GM23248 (cell line): Measurements from ENCODE around the gene HINT3. TPM values are rescaled to one million over a fixed set of nuclear protein-coding genes. Genes with fewer than 3 reads are reported as not detected.
"Not testable (repeated sequence)": the region's sequence is repeated elsewhere in the genome, so short reads cannot be mapped to it uniquely, and the experiment has no call there.

ENCODE experiments used
- DNase-seq: peaks from one replicate; pipeline ENCODE4 v3.0.0-alpha.2; 2015
- H2AFZ ChIP-seq: fragments of 200-600 bp; sonication (generic); 2 replicates; pipeline ENCODE4 v1.6.1; 2016; ENCODE audit warnings: antibody characterized with exemption
- H3F3A ChIP-seq: fragments of 200-600 bp; sonication (generic); 2 replicates; pipeline ENCODE4 v1.6.1; 2016; ENCODE audit warnings: mild to moderate bottlenecking, antibody characterized with exemption, mixed run types; ENCODE audit not compliant: insufficient read depth
- H3K27ac ChIP-seq: fragments of 200-600 bp; sonication (generic); 2 replicates; pipeline ENCODE4 v1.5.1; 2016; ENCODE audit warnings: mild to moderate bottlenecking
- H3K27me3 ChIP-seq: fragments of 200-600 bp; sonication (generic); replicated peaks from 2 replicates; pipeline ENCODE4 v1.6.1; 2016; ENCODE audit warnings: mild to moderate bottlenecking; ENCODE audit not compliant: insufficient read depth
- H3K36me3 ChIP-seq: fragments of 200-600 bp; sonication (generic); 2 replicates; pipeline ENCODE4 v1.6.1; 2016; ENCODE audit warnings: low read depth, mild to moderate bottlenecking
- H3K4me1 ChIP-seq: fragments of 200-600 bp; sonication (generic); 2 replicates; pipeline ENCODE4 v1.6.1; 2016; ENCODE audit warnings: mild to moderate bottlenecking; ENCODE audit not compliant: insufficient read depth
- H3K4me2 ChIP-seq: fragments of 200-600 bp; sonication (generic); one replicate; pipeline ENCODE4 v1.6.1; 2016; ENCODE audit warnings: mild to moderate bottlenecking; ENCODE audit not compliant: unreplicated experiment
- H3K4me3 ChIP-seq: fragments of 200-600 bp; sonication (generic); 2 replicates; pipeline ENCODE4 v1.5.1; 2016; ENCODE audit warnings: mild to moderate bottlenecking
- H3K79me2 ChIP-seq: fragments of 200-600 bp; sonication (generic); 2 replicates; pipeline ENCODE4 v1.6.1; 2016; ENCODE audit warnings: mild to moderate bottlenecking; ENCODE audit not compliant: insufficient read depth
- H3K9ac ChIP-seq: fragments of 200-600 bp; sonication (generic); 2 replicates; pipeline ENCODE4 v1.6.1; 2016; ENCODE audit warnings: mild to moderate bottlenecking
- H3K9me2 ChIP-seq: fragments of 200-600 bp; sonication (generic); 2 replicates; pipeline ENCODE4 v1.6.1; 2016; ENCODE audit warnings: mixed run types, mild to moderate bottlenecking, moderate library complexity; ENCODE audit not compliant: insufficient read depth
- H3K9me3 ChIP-seq: fragments of 200-600 bp; sonication (generic); one replicate; pipeline ENCODE4 v1.6.1; 2017; ENCODE audit warnings: low read depth
- H4K20me1 ChIP-seq: fragments of 200-600 bp; sonication (generic); 2 replicates; pipeline ENCODE4 v1.6.0; 2016; ENCODE audit not compliant: insufficient read depth
- EZH2 ChIP-seq: fragments of 200-600 bp; sonication (generic); IDR thresholded peaks from 2 replicates; pipeline ENCODE4 v1.6.1; 2018; ENCODE audit warnings: antibody characterized with exemption, mild to moderate bottlenecking; ENCODE audit not compliant: insufficient read depth, poor library complexity, severe bottlenecking
- EZH2phosphoT487 ChIP-seq: fragments of 200-600 bp; sonication (generic); IDR thresholded peaks from 2 replicates; pipeline ENCODE4 v1.6.1; 2018; ENCODE audit warnings: antibody characterized with exemption, moderate library complexity, mild to moderate bottlenecking, low read depth; ENCODE audit not compliant: insufficient read depth
- WGBS, 2 experiments: methylation state at CpG; one replicate each; pipeline ENCODE4 v1.1.6; 2015 to 2017; ENCODE audit warnings: low lambda C conversion rate in 2 of 2, low coverage in 1 of 2; ENCODE audit errors: missing lambda C conversion rate in 2 of 2; 5-methylcytosine and 5-hydroxymethylcytosine counted together
- in situ Hi-C: fragments of 300-500 bp; cut with MboI; formaldehyde crosslinking; loops from 2 replicates; pipeline ENCODE4 v1.15.0; 2020
- polyA plus RNA-seq: library from polyadenylated mRNA; unstranded; fragments of >200 nt; fragmentation: Nextera tagmentation; extraction: Ambion mirVana; gene quantifications from 2 replicates; pipeline ENCODE4 v1.2.1, GENCODE V29; 2016
- total RNA-seq: library from RNA; depleted of rRNA; stranded (reverse); fragments of >200 nt; shearing (Covaris generic); gene quantifications from 2 replicates; pipeline ENCODE4 v1.2.3, GENCODE V29; 2014

HINT3 gene
- total and polyA plus RNA-seq, 2 experiments from 2014 or later = 7.0 to 20.5 TPM

- Histone ChIP-seq H3K9ac (no peak overlapping the region), H3K9me2 (no peaks in the 10 kb centered on the region), H3K4me2 (no peak overlapping the region), H3K27ac (no peak overlapping the region), H3K27me3 (no peaks in the 10 kb centered on the region), H3K36me3 (peaks cover 5% of the 10 kb centered on the region; the same call in 1 of the 2 replicates), H3F3A (no peaks in the 10 kb centered on the region), H4K20me1 (no peaks in the 10 kb centered on the region), H2AFZ (no peak overlapping the region), H3K4me3 (no peak overlapping the region), H3K4me1 (no peaks in the 10 kb centered on the region), H3K9me3 (no peaks in the 10 kb centered on the region), H3K79me2 (no peaks in the 10 kb centered on the region; the same call in 1 of the 2 replicates)
- no peak for TF ChIP-seq EZH2phosphoT487
- no peak for TF ChIP-seq EZH2
- WGBS, 2 experiments = 75 to 82% methylated on average over 2 of the region's 2 CpGs
- in situ Hi-C loops = no loop called here
- DNase-seq = no peak
These were observed 14.2 kb downstream of the HINT3 start for GRCh38 chr6:125970760-125971159.

- H3K9me3 ChIP-seq, H3K4me2 ChIP-seq, H3F3A ChIP-seq, H3K79me2 ChIP-seq, H3K4me3 ChIP-seq, H2AFZ ChIP-seq, H3K36me3 ChIP-seq, H4K20me1 ChIP-seq, in situ Hi-C loops, H3K27me3 ChIP-seq, H3K9me2 ChIP-seq, H3K27ac ChIP-seq, H3K4me1 ChIP-seq, H3K9ac ChIP-seq, DNase-seq: not testable (repeated sequence)
- WGBS, 2 experiments = 95 to 100% methylated on average over 1 of the region's 1 CpG
These were observed 15.9 kb downstream of the HINT3 start for GRCh38 chr6:125972478-125972877.

- Histone ChIP-seq H3F3A (no peaks in the 10 kb centered on the region), H4K20me1 (no peaks in the 10 kb centered on the region), H3K4me1 (no peaks in the 10 kb centered on the region), H3K27me3 (no peaks in the 10 kb centered on the region), H3K9ac (no peak overlapping the region), H3K27ac (no peak overlapping the region), H3K4me2 (no peak overlapping the region), H3K36me3 (peaks cover 5% of the 10 kb centered on the region; the same call in 1 of the 2 replicates), H2AFZ (no peak overlapping the region), H3K4me3 (no peak overlapping the region), H3K9me2 (no peaks in the 10 kb centered on the region), H3K79me2 (no peaks in the 10 kb centered on the region), H3K9me3 (no peaks in the 10 kb centered on the region)
- in situ Hi-C loops = no loop called here
- peak; percentile 80 for DNase-seq
- WGBS, 2 experiments = 31 to 37% methylated on average over 5 of the region's 5 CpGs
- TF ChIP-seq EZH2phosphoT487 (no peak), EZH2 (no peak)
These were observed 17.8 kb downstream of the HINT3 start for GRCh38 chr6:125974214-125974866.

GRCh38 chr6:125979101-125979500 lies 22.5 kb downstream of the HINT3 start:
- Histone ChIP-seq H3K9ac (no peak overlapping the region), H3K79me2 (no peaks in the 10 kb centered on the region), H4K20me1 (no peaks in the 10 kb centered on the region), H3K4me2 (no peak overlapping the region), H3K36me3 (peaks cover 5% of the 10 kb centered on the region; the same call in 1 of the 2 replicates), H3K4me3 (no peak overlapping the region), H3K9me2 (no peaks in the 10 kb centered on the region), H3K9me3 (no peaks in the 10 kb centered on the region), H3K27ac (no peak overlapping the region), H3K4me1 (peaks cover 15% of the 10 kb centered on the region), H2AFZ (no peak overlapping the region), H3F3A (peaks cover 16% of the 10 kb centered on the region), H3K27me3 (no peaks in the 10 kb centered on the region)
- in situ Hi-C loops = no loop called here
- no peak for DNase-seq
- WGBS, 2 experiments = 86% methylated on average over 3 of the region's 3 CpGs
- TF ChIP-seq EZH2phosphoT487 = no peak
- TF ChIP-seq EZH2 = no peak
